ENCODE measurements around the gene MALSU1.

Gene MALSU1

GRCh38 chr7:23336799-23337283, 37.7 kb downstream of the MALSU1 start:
- DNase-seq = no peak

- DNase-seq = no peak
Measured at GRCh38 chr7:23337374-23337773, 38.2 kb downstream of the MALSU1 start.

DNA sequence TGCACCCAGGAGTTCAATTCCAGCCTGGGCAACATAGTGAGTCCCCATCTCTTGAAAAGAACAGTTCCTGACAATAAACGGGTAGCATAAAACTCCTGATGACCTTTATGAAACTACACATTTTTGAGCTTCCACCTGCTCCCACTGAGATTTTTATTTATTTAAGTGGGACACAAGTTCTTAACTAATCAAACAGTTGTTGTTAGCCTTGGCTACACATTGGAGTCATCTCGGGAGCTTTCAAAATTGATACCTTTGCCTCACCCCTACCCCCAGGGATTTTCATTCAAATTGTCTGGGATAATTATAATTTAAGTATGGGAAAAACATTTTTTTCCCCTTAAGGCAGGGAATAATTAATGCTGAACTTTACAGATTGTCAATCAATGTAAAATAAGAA, 39.3 kb downstream of the MALSU1 start:
- DNase-seq = no peak

- DNase-seq = no peak
Measured at GRCh38 chr7:23338863-23339262, 39.7 kb downstream of the MALSU1 start.

GRCh38 chr7:23341846-23342598, 42.9 kb downstream of the MALSU1 start:
- DNase-seq = no peak

DNA sequence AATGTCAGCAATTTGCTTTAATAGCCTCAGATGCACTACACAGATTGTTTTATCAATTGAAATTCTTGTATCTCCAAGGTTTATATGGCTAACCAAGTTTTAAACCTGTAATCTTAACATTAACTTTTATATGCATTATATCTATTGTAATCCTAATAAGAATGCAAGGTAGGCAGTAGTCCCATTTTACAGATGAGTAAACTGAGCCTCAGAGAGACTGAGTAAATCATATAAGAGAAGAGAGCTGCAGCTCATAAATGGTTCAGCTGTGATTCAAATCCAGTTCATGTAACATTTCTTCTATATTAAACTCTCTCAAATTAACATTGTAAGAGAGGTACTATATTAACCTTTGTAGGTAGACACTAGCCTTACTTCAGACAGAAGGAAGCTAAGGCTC, 44.0 kb downstream of the MALSU1 start:
- no peak for DNase-seq

DNA sequence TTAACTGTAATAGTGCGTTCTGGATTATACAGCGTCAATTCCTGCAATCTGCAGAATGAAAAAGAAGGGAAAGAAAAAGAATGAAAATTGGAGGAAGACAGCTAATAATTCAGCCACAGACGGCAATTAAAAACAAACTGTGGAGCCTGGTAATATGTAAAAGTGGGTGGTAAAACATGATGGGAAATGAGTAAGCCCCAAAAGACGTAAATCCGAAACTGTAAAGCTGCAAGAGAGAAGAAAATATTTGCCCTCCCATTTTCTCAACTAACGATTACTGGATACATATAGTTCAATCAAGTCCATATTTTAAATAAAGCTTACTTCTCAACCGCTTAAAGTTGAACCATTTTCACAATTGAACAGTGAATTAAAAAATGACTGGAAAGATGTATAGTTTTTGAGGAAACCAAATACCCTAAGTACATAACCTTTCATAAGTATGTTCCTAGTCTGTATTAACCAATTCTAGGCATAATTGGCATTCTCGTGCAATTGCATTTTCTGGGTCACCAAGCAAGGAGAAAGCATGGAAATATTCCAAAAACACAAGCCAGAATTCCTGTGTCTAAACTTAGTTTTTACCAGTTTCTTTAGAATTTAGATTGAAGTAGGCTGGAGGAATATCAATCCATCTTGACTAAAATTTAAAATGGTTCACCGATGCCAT, 44.8 kb downstream of the MALSU1 start:
- no peak for DNase-seq

DNA sequence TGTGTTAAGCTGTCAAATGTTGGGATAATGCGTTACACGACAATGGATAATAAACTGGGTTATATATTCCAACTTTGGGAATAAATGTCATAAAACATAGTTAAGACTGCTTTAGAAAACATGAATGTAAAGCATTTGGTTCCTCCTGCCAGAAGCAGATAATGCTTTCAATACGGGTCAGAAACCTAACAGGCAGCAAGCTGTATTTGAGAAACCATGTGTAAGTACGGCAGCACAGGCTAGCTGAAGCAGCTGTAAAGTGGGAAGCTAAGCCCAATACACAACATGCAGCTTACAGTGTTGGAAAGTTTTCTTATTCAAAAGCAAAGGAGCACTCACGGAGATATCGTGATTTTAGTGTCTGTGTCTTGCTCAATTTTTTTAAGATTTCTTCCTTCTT, 46.5 kb downstream of the MALSU1 start:
- no peak for DNase-seq

DNA sequence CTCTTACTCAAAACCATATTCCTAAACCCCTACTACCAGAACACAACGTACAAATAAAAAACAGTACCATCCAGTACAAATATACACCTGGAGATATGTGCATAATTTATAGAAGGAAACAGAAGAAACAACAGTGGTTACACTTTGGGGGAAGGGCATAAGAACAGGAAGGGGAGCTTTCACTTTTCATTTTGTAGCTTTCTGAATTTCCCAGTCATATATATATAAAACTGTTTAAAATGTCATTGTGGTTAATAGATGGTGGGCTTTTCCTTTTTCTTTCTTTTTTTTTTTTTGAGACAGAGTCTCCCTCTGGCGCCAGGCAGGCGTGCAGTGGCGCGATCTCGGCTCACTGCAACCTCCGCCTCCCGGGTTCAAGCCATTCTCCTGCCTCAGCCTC, 47.2 kb downstream of the MALSU1 start:
- DNase-seq = peak; percentile 13 to 30

GRCh38 chr7:23347033-23347681, 48.0 kb downstream of the MALSU1 start:
- DNase-seq = peak; percentile 47 to 56

DNA sequence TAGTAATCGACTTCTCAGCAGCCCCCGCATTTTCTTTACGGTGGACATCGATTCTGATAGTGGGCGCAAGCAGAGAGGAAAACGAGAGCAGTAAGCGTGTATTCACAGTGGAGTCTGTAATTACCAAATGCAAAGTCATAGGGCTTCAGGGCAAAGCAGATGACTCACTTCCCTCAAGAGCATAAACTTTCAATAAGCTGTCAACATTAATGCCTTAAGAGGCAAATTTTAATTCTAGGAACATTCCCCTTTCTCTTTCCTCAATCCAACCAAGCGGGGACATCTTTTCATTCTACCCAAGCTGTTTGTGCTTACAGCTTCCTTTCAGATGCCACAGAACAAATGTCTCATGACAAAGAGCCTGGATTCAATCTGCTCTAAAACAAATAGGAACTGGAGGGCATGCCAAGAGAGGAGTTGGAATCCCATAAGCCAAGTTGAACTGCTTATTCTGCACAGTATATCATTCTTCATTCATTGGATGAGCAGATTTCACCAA, 48.6 kb downstream of the MALSU1 start:
- DNase-seq = peak; percentile 66 to 75

- DNase-seq = no peak
Measured at GRCh38 chr7:23349484-23350157, 50.5 kb downstream of the MALSU1 start.

DNA sequence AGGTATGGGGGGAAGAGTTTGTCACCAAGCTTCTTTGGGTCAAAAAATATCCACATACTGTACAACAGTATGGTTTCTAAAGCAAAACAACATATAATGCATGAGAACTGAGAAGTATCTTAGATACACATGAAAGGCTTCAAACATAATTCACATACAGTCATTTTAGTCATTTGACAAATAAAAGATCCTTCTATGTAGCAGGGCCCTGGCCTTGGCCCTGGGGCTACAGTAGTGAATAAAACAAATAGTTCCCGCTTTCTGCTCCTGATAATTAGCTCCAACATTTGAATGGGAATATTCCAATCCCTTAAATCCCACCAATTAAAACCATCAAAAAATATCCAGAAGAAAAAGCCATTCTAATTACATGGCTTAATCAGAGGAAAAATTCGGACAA, 51.3 kb downstream of the MALSU1 start:
- no peak for DNase-seq

- DNase-seq = no peak
Measured at GRCh38 chr7:23353172-23353571, 54.0 kb downstream of the MALSU1 start.

GRCh38 chr7:23356168-23356567, 57.0 kb downstream of the MALSU1 start:
- DNase-seq = no peak

DNA sequence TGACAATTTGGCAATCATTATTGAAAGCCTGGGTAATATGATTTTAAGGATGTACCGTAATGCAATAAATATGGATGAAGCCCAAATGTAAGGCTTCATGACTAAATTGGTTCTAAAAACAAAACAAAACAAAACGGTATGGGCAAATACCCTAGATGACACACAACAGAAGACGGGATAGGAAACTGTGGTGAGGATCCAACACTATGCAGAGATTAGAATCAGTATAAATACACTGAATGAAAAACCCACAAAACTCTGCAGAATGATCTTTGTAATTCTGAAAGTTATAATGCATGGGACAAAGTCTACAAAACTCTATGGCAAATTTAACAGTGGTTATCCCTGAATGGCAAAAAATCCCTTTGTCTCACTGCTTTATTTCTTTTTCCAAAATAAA, 57.6 kb downstream of the MALSU1 start:
- no peak for DNase-seq

GRCh38 chr7:23357190-23358093, 58.3 kb downstream of the MALSU1 start:
- DNase-seq = peak; percentile 8 to 34

GRCh38 chr7:23358152-23358674, 59.1 kb downstream of the MALSU1 start:
- no peak for DNase-seq

All from inflammatory macrophage treated with lipopolysaccharide for 1 hour (primary cell).